LNCaP clone FGC (cell line): Measurements from ENCODE around the gene MYPN.
"Not testable (repeated sequence)": the region's sequence is repeated elsewhere in the genome, so short reads cannot be mapped to it uniquely, and the experiment has no call there.

Experiments used
- DNase-seq: peaks from one replicate; pipeline ENCODE4 v3.0.0-alpha.2; 2011; ENCODE audit warnings: low read depth
- H3K4me3 ChIP-seq: 2 replicates; pipeline ENCODE4 v1.5.1; 2011; ENCODE audit warnings: mild to moderate bottlenecking, low read depth, low read length, control low read depth
- CTCF ChIP-seq: IDR thresholded peaks from 2 replicates; pipeline ENCODE4 v1.5.1; 2012; ENCODE audit warnings: mild to moderate bottlenecking; ENCODE audit not compliant: control insufficient read depth, insufficient read depth; ENCODE audit errors: extremely low read depth

Gene MYPN

GRCh38 chr10:68074775-68075549 lies 34.3 kb upstream of the MYPN start, which contains the start of gene HERC4:
HERC4 (minus strand) TSS chr10:68075283; CDS start chr10:68073108, 2,175 bp downstream.
- no peak for TF ChIP-seq CTCF
- peak within 1 kb of the TSS; percentile 91 for H3K4me3 ChIP-seq
- DNase-seq, result peak; percentile 76

GRCh38 chr10:68075550-68076004 lies 33.7 kb upstream of the MYPN start:
- no peak for TF ChIP-seq CTCF
- H3K4me3 ChIP-seq, result peak overlapping the region; percentile 91; the same call in 1 of the 2 replicates
- no peak for DNase-seq

GRCh38 chr10:68076081-68076480 lies 33.2 kb upstream of the MYPN start:
- H3K4me3 ChIP-seq, result not testable (repeated sequence)

GRCh38 chr10:68077026-68077425 lies 32.3 kb upstream of the MYPN start:
- no peak for DNase-seq
- H3K4me3 ChIP-seq, result no peak overlapping the region
- TF ChIP-seq CTCF, result no peak

More at GRCh38 chr10:68076081-68076480, 33.2 kb upstream of the MYPN start:
- not testable (repeated sequence) for DNase-seq

GRCh38 chr10:68079434-68079833 lies 29.9 kb upstream of the MYPN start:
- no peak for DNase-seq
- TF ChIP-seq CTCF, result no peak
- H3K4me3 ChIP-seq, result no peak overlapping the region

GRCh38 chr10:68080853-68081431 lies 28.3 kb upstream of the MYPN start:
- DNase-seq, result no peak
- TF ChIP-seq CTCF, result no peak
- no peak overlapping the region for H3K4me3 ChIP-seq

- no peak for DNase-seq
- no peak overlapping the region for H3K4me3 ChIP-seq
- no peak for TF ChIP-seq CTCF
Observed at GRCh38 chr10:68081916-68082315, 27.4 kb upstream of the MYPN start.
